DMS153 treated with DMSO at 0.1 percent for 48 hours (cell line): ENCODE data around the gene PPIE.

Source experiments
- DNase-seq: peaks from one replicate; lab custom pipeline; 2025; ENCODE audit not compliant: unreplicated experiment; lab: John Stamatoyannopoulos, UW

PPIE gene

DNA sequence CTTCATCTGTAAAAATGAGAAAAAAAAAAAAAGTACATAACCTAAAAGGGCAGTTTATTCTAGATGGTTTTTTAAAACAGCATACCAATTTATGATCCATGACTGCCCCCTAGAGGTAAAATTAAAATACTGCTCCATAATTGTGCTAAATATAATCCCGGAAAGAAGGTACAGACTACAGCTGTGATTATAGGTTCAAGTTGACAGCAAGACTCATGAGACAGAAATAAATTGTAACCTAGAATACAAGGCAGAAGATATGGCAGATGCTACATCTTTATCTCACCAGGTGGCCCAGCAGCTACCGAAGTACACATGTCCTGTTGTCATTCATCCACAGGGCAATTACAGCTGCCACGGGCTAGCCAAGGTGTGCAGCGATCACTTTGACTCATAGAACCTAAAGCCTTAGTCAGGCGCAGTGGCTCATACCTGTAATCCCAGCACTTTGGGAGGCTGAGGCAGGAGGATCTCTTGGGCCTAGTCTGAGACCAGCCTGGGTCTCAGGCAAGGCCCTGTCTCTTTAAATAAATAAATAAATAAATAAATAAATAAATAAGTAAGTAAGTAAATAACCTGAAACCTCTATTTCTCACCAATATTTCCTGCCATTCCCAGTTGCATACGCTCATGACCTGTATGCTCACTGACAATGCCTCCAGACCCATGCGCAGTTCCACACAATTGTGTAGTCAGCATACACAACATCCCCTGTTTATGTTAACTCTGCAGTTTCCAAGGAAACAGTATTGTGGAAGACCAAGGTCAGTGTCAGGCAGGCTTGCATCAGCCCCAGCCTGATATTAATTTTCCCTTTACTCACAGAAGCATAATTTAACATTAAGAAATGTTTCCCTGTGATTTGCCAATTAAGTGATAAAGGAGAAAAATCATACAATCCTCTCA lies 18.3 kb upstream of the PPIE start:
- peak; percentile 99 for DNase-seq

DNA sequence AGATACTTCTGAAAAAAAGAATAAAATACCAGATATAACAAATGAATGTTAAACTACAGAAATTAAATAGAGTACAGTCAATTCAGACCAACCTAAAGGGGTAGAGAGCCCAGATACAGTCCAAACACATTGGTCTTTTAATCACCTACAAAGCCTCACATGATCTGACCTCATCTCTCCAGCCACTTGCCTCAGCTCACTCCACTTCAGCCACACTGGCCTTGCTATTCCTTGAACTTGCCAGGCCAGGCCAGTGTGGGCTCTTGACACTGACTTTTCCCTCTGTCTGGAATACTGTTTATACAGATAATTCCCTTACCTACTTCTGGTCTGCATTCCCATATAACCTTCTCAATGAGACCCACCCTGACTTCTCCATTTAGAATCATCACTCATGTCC lies 17.0 kb upstream of the PPIE start:
- no peak for DNase-seq

DNA sequence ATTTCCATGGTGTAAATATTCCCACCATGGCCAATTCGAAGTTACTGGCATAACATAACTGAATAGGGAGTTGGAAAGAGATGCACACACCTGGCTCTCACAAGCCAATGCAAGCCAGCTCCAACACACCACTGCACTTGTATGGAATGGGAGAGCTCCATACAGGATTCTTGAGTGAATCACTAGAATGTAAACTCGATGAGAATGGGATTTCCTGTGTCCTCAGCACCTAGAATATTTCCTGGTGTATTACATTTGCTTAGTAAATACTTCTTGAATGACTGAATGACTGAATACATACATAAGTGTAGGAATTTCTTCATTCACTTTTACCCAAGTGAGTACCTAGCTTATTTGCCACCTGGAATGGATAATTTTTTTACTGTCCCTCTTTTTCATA lies 16.2 kb upstream of the PPIE start:
- DNase-seq: no peak

DNA sequence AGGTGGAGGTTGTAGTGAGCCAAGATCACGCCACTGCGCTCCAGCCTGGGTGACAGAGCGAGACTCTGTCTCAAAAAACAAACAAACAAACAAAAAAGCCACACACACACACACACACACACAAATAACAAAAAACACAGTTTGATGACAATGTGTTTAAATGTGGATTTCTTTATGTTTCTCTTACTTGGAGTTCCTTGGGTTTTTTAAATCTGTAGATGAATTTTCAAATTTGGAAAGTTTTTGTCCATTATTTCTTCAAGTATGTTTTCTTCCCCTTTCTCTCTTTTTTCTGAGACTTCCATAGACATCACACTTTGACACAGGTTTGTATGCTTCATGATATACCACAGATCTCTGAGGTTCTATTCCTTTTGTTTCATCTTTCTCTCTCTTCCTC lies 12.1 kb upstream of the PPIE start:
- DNase-seq: no peak

DNA sequence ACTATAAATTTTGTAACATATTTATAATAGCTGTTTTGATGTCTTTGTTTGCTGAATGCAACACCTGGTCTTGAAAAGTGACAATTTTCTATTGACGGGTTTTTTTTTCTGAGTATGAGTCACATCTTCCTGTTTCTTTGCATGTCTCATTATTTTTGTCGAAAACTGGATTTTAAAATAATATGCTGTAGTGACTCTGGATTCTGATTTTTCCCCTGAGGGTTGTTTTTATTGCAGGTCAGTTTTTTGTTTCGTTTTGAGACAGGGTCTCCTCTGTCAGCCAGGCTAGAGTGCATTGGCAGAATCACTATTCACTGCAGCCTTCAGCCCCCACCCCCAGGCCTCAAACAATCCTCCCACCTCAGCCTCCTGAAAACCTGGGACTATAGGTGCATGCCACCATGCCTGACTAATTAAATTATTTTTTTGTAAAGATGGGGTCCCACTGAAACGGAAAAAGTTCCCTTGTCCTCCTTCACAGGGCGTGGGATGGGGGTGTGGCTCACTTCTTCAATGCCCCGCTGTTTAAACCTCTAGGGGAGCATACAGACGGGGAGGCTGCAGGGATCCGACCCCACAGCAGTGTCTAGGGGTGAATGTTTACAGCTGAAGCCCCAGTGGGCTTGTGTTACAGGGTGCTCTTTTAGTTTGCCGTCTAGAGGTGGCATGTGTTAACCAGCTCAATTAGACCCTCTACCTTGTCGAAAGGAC lies 11.3 kb upstream of the PPIE start:
- DNase-seq: no peak

DNA sequence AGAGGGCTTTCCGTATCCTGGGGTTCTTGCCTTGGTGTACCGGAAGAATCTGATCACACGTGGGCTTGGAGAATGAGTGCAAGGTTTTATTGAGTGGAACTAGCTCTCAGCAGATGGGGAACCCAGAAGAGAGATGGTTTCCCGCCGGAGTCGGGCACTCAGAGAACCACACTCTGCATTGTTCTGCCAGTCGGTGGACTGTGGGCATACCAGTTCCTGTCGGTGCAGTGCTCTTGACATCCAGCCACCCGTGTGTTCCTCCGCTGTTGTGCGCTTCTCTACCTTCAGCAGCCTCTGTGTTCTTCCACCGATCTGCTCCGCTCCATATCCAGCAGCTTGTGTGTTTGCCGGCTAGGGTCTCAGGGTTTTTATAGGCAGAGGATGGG lies 10.8 kb upstream of the PPIE start:
- peak; percentile 70 for DNase-seq

DNA sequence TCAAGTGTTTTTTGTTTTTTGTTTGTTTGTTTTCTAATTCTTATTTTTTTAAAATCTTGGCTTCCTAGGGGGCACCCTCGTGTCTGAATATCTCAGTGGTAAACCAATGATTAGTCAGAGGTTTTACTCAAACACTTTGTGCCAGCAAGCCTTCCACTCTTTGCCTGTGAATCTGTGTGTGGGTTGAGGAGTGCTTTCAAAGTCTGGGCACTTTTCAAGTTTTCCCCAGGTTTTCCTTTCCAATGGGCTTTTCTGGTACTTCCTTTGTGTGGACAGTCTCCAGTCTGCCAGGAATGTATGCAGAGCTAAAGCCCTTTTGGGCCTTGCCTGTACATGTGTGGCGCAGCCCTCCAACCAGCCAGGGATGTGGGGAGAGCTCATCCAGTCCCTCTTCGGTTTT lies 9.7 kb upstream of the PPIE start:
- DNase-seq: no peak

DNA sequence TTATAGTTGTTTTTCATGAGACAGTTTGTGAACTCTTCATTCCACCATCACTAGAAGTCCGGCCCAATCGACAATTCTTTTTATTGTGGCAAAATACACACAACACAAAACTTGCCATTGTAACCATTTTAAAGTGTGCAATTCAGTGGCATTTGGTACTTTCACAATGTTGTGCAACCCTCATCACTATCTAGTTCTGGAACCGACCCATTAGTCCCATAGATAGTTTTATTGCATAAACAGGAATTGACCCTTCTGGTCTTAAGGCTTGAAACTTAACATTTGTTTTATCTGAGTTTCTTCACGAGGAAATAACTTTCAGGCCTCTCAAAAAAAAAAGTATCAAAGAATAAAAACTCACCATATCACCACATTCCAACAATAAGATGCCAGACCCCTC lies 8.8 kb upstream of the PPIE start:
- no peak for DNase-seq

DNA sequence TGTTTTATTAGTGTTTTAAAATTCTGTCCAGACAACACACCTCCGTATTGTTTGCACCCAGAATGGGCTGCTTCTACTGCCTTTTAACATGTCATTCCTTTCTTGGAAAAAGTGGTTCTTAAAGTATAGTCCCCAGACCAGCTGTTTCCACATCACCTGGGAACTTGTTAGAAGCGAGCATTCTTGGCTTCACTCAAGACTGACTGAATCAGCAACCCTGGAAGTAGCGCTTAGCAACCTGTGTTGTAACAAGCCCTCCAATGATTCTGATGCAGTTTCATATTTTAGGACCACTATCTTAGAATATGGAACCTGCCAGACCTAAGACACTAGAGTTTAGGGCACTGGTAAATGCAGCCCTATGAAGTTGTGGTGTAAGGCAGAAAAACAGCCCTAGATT lies 6.0 kb upstream of the PPIE start:
- DNase-seq: no peak

DNA sequence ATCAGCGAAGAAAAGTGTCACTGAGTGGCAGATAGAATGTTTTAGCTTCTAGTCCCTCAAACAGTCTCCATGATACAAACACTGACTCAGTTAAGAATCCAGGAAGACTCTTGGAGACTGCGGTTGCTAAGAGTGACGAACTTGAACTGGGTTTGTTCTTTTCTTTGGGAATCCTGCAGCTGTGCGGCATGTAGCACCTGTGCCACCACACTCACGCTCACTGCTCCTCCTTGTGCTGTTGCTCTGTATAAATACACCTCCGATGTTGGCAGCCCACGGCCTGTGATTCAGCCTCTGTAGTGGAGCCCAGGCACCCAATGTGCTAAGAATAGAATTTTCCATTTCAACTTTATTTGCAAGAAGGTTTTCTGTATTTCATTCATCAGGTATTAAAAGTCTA lies 5.5 kb upstream of the PPIE start:
- DNase-seq: no peak

DNA sequence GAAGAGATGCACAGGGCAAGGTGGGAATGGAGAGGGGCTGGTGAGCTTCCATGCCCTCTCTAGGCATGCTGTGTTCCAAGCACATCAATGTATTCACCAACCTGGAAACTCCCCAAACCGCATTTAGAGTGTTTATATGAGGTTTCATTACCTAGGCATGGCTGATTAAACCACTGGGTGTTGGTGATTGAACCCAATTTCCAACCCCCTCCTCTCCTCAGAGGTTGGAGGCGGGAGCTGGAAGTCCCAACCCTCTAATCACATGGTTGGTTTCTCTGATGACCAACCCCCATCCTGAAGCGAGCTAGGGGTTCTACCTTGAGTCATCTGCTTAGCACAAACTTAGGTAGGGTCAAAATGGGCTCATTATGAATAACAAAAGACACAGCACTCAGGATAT lies 3.0 kb upstream of the PPIE start:
- DNase-seq: no peak

DNA sequence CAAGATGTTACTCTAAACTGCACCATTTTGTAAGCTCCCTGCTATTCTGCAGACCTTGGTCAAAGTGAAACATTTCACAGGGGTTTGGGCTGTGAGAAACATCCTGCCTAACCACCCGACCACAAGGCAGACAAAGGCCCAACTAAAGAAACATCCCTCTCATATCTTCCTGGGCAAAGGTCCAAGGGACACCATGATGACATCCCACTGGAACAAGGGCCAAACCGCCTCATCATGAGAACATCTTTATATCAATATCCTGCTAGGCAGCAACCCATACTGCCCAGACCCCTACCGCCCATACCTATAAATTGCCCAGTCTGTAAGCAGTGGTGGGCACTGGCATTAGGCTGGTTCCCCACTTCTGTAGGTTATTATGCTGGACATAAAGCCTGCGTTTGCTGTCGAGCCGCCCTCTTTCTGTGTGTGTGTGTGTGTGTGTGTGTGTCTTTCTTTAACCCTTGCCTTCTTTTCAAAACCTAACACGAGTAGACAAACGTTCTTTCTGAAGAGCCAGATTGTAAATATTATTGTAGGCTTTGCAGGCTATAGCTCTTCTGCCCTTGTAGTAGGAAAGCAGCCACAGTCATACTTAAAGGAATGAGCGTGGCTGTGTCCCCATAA lies 1.0 kb upstream of the PPIE start:
- no peak for DNase-seq

DNA sequence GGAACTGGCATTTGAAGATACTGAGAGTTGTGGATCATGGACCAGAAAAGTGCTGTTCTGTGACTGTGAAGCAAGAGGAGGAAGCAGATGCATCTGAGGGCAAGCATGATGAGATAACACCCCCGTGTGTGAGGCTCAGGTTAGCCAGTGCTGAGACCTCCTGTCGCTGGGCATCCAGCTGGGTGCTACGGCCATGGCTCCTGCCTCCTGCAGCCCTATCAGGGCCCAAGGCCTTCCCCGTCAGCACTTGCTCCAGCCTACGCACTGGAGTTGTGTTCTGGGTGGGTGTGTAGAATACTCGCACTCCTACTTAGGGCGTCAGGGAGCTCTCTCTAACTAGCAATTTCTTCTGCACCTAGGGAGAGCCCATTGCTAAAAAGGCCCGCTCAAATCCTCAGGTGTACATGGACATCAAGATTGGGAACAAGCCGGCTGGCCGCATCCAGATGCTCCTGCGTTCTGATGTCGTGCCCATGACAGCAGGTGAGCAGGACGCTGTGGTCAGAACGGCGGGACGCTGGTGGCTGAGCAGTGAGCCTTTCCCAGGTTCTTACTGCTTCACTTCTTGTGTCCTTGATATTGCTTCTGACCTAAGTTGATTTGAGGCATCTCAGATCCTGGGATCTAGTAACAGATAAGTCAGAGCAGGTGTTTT lies 6.5 kb downstream of the PPIE start:
- no peak for DNase-seq

DNA sequence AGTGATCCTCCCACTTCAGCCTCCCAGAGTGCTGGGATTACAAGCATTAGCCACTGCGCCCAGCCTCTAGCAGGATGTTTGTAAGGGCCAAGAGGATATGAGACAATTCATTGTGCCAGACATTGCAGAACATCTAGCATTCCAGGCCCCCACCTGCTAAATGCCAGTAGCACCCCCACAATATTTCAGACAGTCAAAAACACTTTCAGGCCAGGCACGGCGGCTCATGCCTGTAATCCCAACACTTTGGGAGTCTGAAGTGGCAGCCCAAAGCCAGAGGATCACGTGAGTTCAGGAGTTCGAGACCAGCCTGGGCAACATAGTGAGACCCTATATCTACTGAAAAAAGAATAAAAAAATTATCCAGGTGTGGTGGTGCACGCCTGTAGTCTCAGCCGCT lies 12.9 kb downstream of the PPIE start:
- DNase-seq: no peak

DNA sequence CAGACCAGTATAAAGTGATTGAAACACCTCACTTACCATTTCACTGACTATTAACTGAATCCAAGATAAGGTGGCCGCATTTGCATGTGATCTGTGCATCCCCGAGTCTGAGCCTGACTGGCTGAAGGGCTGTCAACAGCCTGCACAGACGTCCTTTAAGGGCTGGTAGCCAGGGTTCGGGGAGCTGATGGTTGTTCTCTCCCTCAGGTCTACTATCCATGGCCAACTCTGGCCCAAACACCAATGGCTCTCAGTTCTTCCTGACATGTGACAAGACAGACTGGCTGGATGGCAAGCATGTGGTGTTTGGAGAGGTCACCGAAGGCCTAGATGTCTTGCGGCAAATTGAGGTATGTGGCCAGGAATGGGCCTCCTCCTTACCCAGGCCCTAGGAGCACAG lies 14.0 kb downstream of the PPIE start:
- no peak for DNase-seq

DNA sequence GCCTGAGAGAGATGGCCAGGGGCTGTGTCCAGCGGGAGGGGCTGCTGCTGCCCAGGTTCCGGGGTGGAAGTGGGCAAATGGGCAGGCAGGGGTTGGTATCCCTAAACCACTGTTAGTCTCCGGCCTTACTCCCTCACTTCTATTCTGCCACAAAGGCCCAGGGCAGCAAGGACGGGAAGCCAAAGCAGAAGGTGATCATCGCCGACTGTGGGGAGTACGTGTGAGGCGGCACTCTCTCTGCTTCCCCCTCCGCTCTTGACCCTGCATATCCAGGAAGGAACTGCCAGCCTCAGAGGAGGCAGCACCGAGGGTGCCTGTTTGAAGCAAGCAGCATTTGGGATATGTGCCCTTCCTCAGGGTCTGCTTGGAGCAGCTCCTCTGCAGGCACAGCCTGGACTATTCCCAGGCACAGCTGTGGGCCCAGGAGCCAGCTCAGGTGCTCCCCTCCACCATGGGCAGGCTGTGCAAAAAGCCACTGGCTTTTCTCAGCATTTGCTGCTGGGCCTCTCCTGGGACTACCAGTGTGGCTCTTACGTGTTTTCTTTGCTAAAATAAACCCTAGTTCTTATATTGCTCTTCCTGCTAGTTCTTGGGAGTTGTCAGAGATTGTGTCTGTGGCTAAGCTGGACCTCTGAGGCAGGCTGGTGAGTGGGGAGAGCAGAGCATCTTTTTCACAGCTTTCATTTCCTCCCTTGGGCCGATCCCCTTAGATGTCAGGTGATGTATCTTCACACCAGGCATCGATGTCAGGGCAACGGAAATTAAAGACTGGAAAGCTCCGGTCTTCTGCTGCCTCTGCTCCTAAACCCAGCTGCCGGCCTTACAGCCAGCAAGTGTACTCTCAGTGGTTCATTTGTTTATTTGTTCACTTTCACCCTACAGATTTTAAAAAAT lies 14.7 kb downstream of the PPIE start:
- no peak for DNase-seq

DNA sequence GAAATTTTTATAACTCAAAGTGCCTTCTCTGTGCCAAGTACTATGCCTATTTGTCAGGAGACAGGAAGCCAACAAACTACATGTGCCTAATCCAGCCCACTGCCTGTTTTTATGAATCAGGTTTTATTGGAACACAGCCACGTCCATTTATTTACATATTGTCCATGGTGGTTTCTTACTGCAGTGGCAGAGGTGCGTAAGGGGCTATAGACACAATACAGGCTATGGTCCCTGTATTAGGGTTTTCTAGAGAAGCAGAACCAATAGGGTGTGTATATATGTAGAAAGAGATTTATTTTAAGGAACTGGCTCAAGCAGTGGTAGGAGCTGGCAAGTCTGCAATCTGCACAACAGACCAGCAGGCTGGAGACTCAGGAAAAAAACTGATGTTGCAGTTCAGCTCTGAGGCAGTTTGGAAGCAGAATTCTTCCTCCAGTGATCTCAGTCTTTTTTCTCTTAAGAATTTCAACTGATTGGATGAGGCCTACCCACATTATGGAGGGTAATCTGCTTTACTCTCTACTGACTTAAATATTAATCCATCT lies 15.4 kb downstream of the PPIE start:
- DNase-seq: no peak

DNA sequence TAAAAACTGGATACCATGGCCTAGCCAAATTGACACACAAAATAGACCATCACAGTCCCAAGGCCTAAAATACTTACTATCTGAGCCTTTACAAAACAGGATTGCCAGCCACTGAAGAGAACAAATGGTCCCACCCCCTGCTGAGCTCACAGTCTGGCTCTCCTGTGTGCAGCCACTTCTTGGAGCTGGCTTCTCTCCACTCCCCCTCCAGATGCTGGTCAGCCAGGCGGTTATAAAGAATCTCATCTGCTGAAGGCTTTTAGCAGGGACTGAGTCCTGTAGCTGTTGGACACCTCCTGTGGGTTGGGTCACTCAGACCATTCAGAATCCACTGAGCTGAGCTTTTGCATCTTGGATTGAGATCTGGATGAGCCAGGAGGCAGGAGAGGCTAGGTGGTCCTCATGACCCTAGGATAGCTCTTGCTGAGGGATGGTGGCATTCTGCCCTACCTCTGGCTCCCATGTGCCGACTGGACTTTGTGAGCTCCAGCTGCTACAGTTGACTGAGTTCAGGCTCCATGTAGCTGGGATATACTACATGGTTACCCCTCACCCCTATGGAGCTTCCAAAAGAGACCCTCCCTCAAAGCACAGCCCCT lies 16.3 kb downstream of the PPIE start:
- no peak for DNase-seq

DNA sequence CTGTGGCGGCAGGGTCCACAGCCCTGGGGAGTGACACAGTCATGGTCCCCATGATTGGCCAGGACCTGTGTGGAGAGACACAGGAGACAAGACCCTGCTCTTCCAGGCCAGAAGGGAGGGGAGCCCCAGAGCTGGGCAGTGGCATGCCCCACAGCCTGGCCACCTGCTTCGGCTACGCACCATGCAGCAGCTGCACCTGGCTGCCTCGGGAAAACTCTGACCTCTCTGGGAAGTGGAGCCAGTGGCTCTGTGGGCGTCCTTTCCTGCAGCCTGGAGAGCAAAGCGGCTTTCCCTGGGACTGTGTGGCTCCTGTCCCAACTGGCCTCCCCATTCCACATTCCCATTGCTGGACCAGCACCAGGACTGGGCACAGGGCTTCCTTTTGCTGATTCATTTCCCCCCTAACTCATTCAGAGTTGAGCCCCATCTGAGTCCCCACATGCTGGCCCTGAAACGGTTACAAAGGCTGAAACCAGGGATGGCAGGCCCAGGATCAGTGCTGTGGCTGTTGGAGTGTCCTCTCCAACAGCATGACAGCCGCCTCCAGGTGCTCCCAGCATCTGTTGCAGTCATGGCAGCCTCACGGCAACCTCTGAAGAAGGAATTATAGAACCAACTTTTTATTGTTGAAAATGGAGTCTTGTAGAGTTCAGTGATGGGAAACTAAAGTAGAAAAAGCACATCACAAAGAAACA lies 17.4 kb downstream of the PPIE start:
- DNase-seq: no peak
